ENCODE data around the gene PGF.

GRCh38 chr14:74980398-74980730 lies 25.0 kb upstream of the PGF start:
- TF ChIP-seq CTCF (optimal IDR thresholded peaks at IDR 0.05 in 1 of 3, IDR thresholded peaks at IDR 0.05 in 1 of 3, conservative IDR thresholded peaks at IDR 0.05 in 1 of 3; ENCODE audit: extremely low read depth in 1 of 3, insufficient read depth in 2 of 3, low read length in 3 of 3) = no peak
- no peak for TF ChIP-seq EZH2 (IDR thresholded peaks at IDR 0.05; ENCODE audit: low read length)

Measured in keratinocyte (primary cell).